GM12873 (cell line): ENCODE results near the gene MUC5AC.

Source experiments
- TF ChIP-seq, protein P1 (sequence below): IDR thresholded peaks from 2 replicates; pipeline ENCODE4 v1.5.1; 2012; ENCODE audit warnings: low read depth, mild to moderate bottlenecking, moderate library complexity, low read length, control low read depth; ENCODE audit not compliant: insufficient read depth; ENCODE audit errors: missing control alignments

The MUC5AC gene

GRCh38 chr11:1131033-1131911 lies 26.5 kb upstream of the MUC5AC start:
- TF ChIP-seq, protein P1, sequence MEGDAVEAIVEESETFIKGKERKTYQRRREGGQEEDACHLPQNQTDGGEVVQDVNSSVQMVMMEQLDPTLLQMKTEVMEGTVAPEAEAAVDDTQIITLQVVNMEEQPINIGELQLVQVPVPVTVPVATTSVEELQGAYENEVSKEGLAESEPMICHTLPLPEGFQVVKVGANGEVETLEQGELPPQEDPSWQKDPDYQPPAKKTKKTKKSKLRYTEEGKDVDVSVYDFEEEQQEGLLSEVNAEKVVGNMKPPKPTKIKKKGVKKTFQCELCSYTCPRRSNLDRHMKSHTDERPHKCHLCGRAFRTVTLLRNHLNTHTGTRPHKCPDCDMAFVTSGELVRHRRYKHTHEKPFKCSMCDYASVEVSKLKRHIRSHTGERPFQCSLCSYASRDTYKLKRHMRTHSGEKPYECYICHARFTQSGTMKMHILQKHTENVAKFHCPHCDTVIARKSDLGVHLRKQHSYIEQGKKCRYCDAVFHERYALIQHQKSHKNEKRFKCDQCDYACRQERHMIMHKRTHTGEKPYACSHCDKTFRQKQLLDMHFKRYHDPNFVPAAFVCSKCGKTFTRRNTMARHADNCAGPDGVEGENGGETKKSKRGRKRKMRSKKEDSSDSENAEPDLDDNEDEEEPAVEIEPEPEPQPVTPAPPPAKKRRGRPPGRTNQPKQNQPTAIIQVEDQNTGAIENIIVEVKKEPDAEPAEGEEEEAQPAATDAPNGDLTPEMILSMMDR: no peak

- TF ChIP-seq, protein P1: no peak
Measured at GRCh38 chr11:1134848-1135445, 22.8 kb upstream of the MUC5AC start.

DNA sequence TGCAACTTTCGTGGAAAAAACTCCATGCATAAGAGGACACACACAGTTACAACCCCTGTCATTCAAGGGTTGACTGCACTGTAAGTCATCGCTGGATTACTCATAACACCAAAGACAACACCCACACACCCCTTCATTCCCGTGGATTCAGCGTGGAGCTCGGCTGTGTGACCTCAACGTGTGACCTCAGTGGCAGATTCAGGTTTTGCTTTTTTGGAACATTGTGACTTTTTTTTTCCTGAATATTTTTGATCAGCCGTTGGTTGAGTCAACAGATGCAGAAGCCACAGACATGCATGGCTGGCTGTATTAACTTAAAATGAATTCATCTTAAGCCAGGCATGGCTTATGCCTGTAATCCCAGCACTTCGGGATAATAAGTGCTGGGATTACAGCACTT lies 19.7 kb upstream of the MUC5AC start:
- TF ChIP-seq, protein P1: no peak

DNA sequence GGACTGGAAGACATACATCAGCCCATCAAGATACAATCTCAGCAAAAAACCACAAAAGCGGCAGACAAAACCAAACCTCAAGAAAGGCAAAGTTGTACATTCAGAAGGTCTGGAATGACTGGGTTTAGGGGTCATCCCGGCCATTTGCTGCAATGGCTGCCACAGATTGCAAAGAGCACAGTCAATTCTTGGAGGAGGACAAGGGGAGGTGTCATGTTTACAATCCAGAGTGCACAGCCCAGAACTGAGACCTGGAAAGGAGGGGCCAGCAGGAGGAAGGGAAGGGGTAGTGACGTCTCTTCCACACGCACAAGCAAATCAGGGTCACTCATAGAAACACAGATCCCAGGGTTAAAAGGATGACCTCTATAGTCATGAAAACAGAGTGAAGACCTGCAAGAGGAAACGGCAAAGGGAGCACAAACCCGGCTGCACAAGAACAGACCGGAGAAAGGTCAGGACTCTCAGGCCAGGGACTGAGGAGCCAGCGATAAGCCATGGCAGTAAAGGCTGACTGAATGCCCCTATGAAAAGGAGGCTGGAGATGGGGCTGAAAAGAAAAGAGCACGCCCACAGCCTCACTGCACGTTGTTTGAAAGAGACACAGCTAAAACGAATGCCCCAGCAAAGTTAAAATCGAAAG lies 18.2 kb upstream of the MUC5AC start:
- TF ChIP-seq, protein P1: no peak

DNA sequence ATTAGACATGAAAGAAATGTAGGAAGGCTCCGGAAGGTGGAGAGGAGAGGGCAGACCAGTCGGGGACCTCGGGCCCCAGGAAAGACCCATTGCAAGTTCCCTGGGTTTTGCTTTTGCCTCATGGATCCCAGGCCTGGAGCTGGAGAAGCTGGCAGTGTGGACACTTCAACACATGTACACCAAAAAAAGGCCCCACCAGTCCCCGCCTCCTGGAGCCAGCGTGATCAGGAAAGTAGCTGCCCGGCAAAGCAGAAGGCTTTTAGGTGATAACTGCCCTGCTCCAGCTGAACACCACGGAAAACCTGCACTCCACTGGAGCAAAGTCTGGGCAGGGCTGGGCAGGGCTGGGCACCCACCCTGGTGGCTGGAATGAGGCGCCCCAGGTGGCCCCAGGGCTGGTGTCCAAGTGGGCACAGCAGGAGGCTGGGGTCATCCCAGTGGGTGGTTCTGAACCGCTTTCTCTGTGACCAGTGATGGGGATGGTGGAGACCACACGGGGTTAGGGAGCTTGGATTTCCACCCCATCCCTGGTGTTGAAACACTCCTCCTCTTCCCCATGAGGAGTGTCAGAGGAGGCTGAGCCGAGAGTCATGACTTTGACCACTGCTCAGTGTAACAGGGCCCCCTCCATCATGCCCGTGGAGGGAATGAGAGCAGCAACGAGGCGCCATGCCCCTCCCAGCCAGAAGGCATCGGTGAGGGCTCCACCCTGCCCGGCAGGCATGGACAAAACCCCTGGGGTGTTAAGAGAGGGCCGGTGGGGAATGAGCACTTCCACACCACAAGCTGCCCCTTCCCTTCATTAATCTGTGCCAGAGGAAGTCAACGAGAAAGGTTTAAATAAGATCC lies 16.9 kb upstream of the MUC5AC start:
- TF ChIP-seq, protein P1: no peak

- TF ChIP-seq, protein P1: no peak
Measured at GRCh38 chr11:1146365-1146764, 11.4 kb upstream of the MUC5AC start.

DNA sequence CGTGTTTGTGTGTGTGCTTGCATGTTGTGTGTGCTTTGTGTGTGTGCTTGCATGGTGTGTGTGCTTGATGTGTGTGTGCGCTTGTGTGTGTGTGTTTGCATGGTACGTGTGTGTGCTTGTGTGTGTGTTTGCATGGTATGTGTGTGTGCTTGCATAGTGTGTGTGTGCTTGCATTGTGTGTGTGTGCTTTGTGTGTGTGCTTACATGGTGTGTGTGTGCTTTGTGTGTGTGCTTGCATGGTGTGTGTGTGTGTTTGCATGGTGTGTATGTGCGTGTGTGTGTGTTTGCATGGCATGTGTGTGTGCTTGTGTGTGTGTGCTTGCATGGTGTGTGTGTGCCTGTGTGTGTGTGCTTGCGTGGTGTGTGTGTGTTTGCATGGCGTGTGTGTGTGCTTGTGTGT lies 10.0 kb upstream of the MUC5AC start:
- TF ChIP-seq, protein P1: no peak
